GM21825 (cell line): ENCODE data around the gene ARHGAP27.

ENCODE experiments used
- ATAC-seq: cut with Tn5 transposase; IDR thresholded peaks from one replicate; pipeline ENCODE4 v1.9.1; 2021; ENCODE audit warnings: mild to moderate bottlenecking, moderate library complexity; ENCODE audit not compliant: unreplicated experiment

Gene ARHGAP27

GRCh38 chr17:45431531-45432404, 902 bp downstream of the ARHGAP27 start:
- ATAC-seq = peak; percentile 45

GRCh38 chr17:45430738-45431530, 1.7 kb downstream of the ARHGAP27 start:
- peak; percentile 8 for ATAC-seq

GRCh38 chr17:45430006-45430737, 2.5 kb downstream of the ARHGAP27 start:
- no peak for ATAC-seq

GRCh38 chr17:45429339-45430005, 3.2 kb downstream of the ARHGAP27 start:
- ATAC-seq = no peak

- no peak for ATAC-seq
Observed at GRCh38 chr17:45428931-45429338, 3.7 kb downstream of the ARHGAP27 start.

- ATAC-seq = peak; percentile 38
Observed at GRCh38 chr17:45428050-45428617, 4.5 kb downstream of the ARHGAP27 start.

GRCh38 chr17:45427181-45427835, 5.4 kb downstream of the ARHGAP27 start:
- no peak for ATAC-seq

- ATAC-seq = no peak
Observed at GRCh38 chr17:45426561-45426960, 6.1 kb downstream of the ARHGAP27 start.

- no peak for ATAC-seq
Observed at GRCh38 chr17:45425984-45426413, 6.7 kb downstream of the ARHGAP27 start.

- no peak for ATAC-seq
Observed at GRCh38 chr17:45425125-45425983, 7.3 kb downstream of the ARHGAP27 start.

- ATAC-seq = no peak
Observed at GRCh38 chr17:45424769-45425124, 7.9 kb downstream of the ARHGAP27 start.

GRCh38 chr17:45423975-45424335, 8.7 kb downstream of the ARHGAP27 start:
- ATAC-seq = no peak

- ATAC-seq = no peak
Observed at GRCh38 chr17:45423304-45423974, 9.2 kb downstream of the ARHGAP27 start.

- ATAC-seq = no peak
Observed at GRCh38 chr17:45414990-45415881, 17.4 kb downstream of the ARHGAP27 start.

GRCh38 chr17:45413498-45413923, 19.2 kb downstream of the ARHGAP27 start:
- ATAC-seq = peak; percentile 39

GRCh38 chr17:45411348-45412105, 21.1 kb downstream of the ARHGAP27 start:
- ATAC-seq = no peak
